HCT116 (cell line): ENCODE measurements around the gene DCD.

ENCODE experiments used
- EZH2 ChIP-seq: fragments of 200-600 bp; sonication (generic); IDR thresholded peaks from 2 replicates; pipeline ENCODE4 v1.6.1; 2017; ENCODE audit warnings: antibody characterized with exemption, mixed run types
- MAX ChIP-seq: IDR thresholded peaks from 2 replicates; pipeline ENCODE4 v1.6.1; 2012
- SIN3A ChIP-seq: IDR thresholded peaks from 2 replicates; pipeline ENCODE4 v1.6.1; 2012; ENCODE audit warnings: low read depth
- TF ChIP-seq, protein P1 (sequence below), 3 experiments: fragments of 200-600 bp in 1 of 3; sonication (generic) in 1 of 3; IDR thresholded peaks in 2 of 3; conservative IDR thresholded peaks in 1 of 3; 2 replicates each; pipeline ENCODE4 v1.5.1; 2012 to 2017; ENCODE audit warnings: low read depth in 2 of 3, low read length in 2 of 3, antibody characterized with exemption in 1 of 3, borderline replicate concordance in 1 of 3, control low read depth in 1 of 3, mild to moderate bottlenecking in 1 of 3, mixed read lengths in 1 of 3, mixed run types in 1 of 3, moderate library complexity in 1 of 3; ENCODE audit not compliant: insufficient read depth in 1 of 3

- no peak for TF ChIP-seq SIN3A
- TF ChIP-seq, protein P1, sequence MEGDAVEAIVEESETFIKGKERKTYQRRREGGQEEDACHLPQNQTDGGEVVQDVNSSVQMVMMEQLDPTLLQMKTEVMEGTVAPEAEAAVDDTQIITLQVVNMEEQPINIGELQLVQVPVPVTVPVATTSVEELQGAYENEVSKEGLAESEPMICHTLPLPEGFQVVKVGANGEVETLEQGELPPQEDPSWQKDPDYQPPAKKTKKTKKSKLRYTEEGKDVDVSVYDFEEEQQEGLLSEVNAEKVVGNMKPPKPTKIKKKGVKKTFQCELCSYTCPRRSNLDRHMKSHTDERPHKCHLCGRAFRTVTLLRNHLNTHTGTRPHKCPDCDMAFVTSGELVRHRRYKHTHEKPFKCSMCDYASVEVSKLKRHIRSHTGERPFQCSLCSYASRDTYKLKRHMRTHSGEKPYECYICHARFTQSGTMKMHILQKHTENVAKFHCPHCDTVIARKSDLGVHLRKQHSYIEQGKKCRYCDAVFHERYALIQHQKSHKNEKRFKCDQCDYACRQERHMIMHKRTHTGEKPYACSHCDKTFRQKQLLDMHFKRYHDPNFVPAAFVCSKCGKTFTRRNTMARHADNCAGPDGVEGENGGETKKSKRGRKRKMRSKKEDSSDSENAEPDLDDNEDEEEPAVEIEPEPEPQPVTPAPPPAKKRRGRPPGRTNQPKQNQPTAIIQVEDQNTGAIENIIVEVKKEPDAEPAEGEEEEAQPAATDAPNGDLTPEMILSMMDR (IDR thresholded peaks at IDR 0.05 in 2 of 3, conservative IDR thresholded peaks at IDR 0.05 in 1 of 3; ENCODE audit: borderline replicate concordance in 1 of 3, insufficient read depth in 1 of 3, low read depth in 2 of 3, low read length in 2 of 3), result no peak
- TF ChIP-seq MAX, result no peak
- no peak for TF ChIP-seq EZH2
These were observed 1.7 kb upstream of the DCD start for GRCh38 chr12:54649825-54650224.
